Nucleus accumbens (tissue), 56 donors: ENCODE results near the gene PLA2G5.

Source experiments
- DNase-seq, 56 donors: peaks; one replicate each; lab custom pipeline; 2025; lab: John Stamatoyannopoulos, UW

The PLA2G5 gene

GRCh38 chr1:20061866-20062265 is 8.1 kb upstream of the PLA2G5 start:
- peak in 1 of 56 donors; percentile 6 for DNase-seq

GRCh38 chr1:20063861-20064292 is 6.1 kb upstream of the PLA2G5 start:
- peak in 1 of 56 donors; percentile 11 for DNase-seq

GRCh38 chr1:20068722-20069121 is 1.3 kb upstream of the PLA2G5 start:
- no peak for DNase-seq

GRCh38 chr1:20070357-20070756 is 363 bp downstream of the PLA2G5 start:
- peak in 1 of 56 donors; percentile 2 for DNase-seq

GRCh38 chr1:20071416-20071815 is 1.4 kb downstream of the PLA2G5 start:
- DNase-seq: no peak

GRCh38 chr1:20072771-20073170 is 2.8 kb downstream of the PLA2G5 start:
- DNase-seq: no peak

GRCh38 chr1:20073256-20073655 is 3.3 kb downstream of the PLA2G5 start:
- no peak for DNase-seq

GRCh38 chr1:20074055-20074724 is 4.2 kb downstream of the PLA2G5 start:
- peak in 4 of 56 donors; percentile 3 to 22 (median 14) for DNase-seq

- no peak for DNase-seq
Observed at GRCh38 chr1:20074725-20075171, 4.8 kb downstream of the PLA2G5 start.

- DNase-seq: no peak
Observed at GRCh38 chr1:20075345-20075744, 5.4 kb downstream of the PLA2G5 start.

GRCh38 chr1:20076223-20076622 is 6.2 kb downstream of the PLA2G5 start:
- DNase-seq: no peak

GRCh38 chr1:20076710-20077461 is 6.9 kb downstream of the PLA2G5 start:
- DNase-seq: no peak

GRCh38 chr1:20078171-20078651 is 8.2 kb downstream of the PLA2G5 start:
- DNase-seq: no peak

GRCh38 chr1:20078711-20079110 is 8.7 kb downstream of the PLA2G5 start:
- DNase-seq: no peak

- no peak for DNase-seq
Observed at GRCh38 chr1:20079661-20080305, 9.8 kb downstream of the PLA2G5 start.

- peak in 4 of 56 donors; percentile 4 to 9 (median 6) for DNase-seq
Observed at GRCh38 chr1:20080441-20081352, 10.7 kb downstream of the PLA2G5 start.

- DNase-seq: no peak
Observed at GRCh38 chr1:20081353-20081810, 11.4 kb downstream of the PLA2G5 start.

- DNase-seq: no peak
Observed at GRCh38 chr1:20082772-20083171, 12.8 kb downstream of the PLA2G5 start.

GRCh38 chr1:20083178-20083944 is 13.4 kb downstream of the PLA2G5 start:
- DNase-seq: no peak
